Measurements from ENCODE around the gene CD248. TPM values are rescaled to one million over a fixed set of nuclear protein-coding genes. Genes with fewer than 3 reads are reported as not detected.

Gene CD248
- total RNA-seq, 1 donor from 2014 or later: 58.8 TPM

GRCh38 chr11:66341502-66342126, 24.8 kb upstream of the CD248 start:
- no peak for DNase-seq (ENCODE audit: low read depth)
- Mint-ChIP-seq H3K9me3 (ENCODE audit: unreplicated experiment) (no peaks in the 10 kb centered on the region), H3K4me3 (ENCODE audit: unreplicated experiment) (peak overlapping the region; percentile 37), H3K36me3 (ENCODE audit: low read depth, unreplicated experiment) (peaks cover 7% of the 10 kb centered on the region), H3K27me3 (ENCODE audit: low read depth, unreplicated experiment) (no peaks in the 10 kb centered on the region), H3K4me1 (ENCODE audit: low read depth, unreplicated experiment) (peaks cover 42% of the 10 kb centered on the region), H3K27ac (ENCODE audit: unreplicated experiment) (peak overlapping the region; percentile 29)
- no peak for FAIRE-seq
- Histone ChIP-seq H3K4me2 (ENCODE audit: low read length) (no peak overlapping the region), H3K79me2 (ENCODE audit: insufficient read depth, low read length) (peaks cover 32% of the 10 kb centered on the region), H3K4me1 (ENCODE audit: insufficient read depth, low read length) (peaks cover 46% of the 10 kb centered on the region), H3K9me3 (ENCODE audit: insufficient read depth, low read depth, low read length) (no peaks in the 10 kb centered on the region), H2AFZ (ENCODE audit: low read depth, low read length) (no peak overlapping the region), H3K27me3 (ENCODE audit: insufficient read depth, low read length) (no peaks in the 10 kb centered on the region), H3K36me3 (ENCODE audit: insufficient read depth, low read length) (peaks cover 3% of the 10 kb centered on the region), H3K9ac (ENCODE audit: low read length) (no peak overlapping the region), H4K20me1 (ENCODE audit: insufficient read depth, low read length) (peaks cover 38% of the 10 kb centered on the region), H3K27ac (ENCODE audit: low read depth, low read length) (no peak overlapping the region), H3K4me3 (ENCODE audit: insufficient read depth, low read depth, low read length) (no peak overlapping the region)
- no peak for TF ChIP-seq EZH2 (IDR thresholded peaks at IDR 0.05; ENCODE audit: insufficient read depth, low read length)
- TF ChIP-seq CTCF (IDR thresholded peaks at IDR 0.05; ENCODE audit: insufficient read depth, low read depth, low read length): no peak

GRCh38 chr11:66340596-66341501, 24.0 kb upstream of the CD248 start:
- Mint-ChIP-seq H3K27me3 (ENCODE audit: low read depth, unreplicated experiment) (no peaks in the 10 kb centered on the region), H3K9me3 (ENCODE audit: unreplicated experiment) (no peaks in the 10 kb centered on the region), H3K36me3 (ENCODE audit: low read depth, unreplicated experiment) (peaks cover 7% of the 10 kb centered on the region), H3K4me3 (ENCODE audit: unreplicated experiment) (peak overlapping the region; percentile 37), H3K27ac (ENCODE audit: unreplicated experiment) (no peak overlapping the region), H3K4me1 (ENCODE audit: low read depth, unreplicated experiment) (peaks cover 41% of the 10 kb centered on the region)
- FAIRE-seq: no peak
- Histone ChIP-seq H3K27me3 (ENCODE audit: insufficient read depth, low read length) (no peaks in the 10 kb centered on the region), H3K9me3 (ENCODE audit: insufficient read depth, low read depth, low read length) (no peaks in the 10 kb centered on the region), H3K4me1 (ENCODE audit: insufficient read depth, low read length) (peaks cover 44% of the 10 kb centered on the region), H3K4me2 (ENCODE audit: low read length) (no peak overlapping the region), H4K20me1 (ENCODE audit: insufficient read depth, low read length) (peaks cover 38% of the 10 kb centered on the region), H3K79me2 (ENCODE audit: insufficient read depth, low read length) (peaks cover 28% of the 10 kb centered on the region), H3K36me3 (ENCODE audit: insufficient read depth, low read length) (peaks cover 3% of the 10 kb centered on the region), H3K27ac (ENCODE audit: low read depth, low read length) (no peak overlapping the region), H3K4me3 (ENCODE audit: insufficient read depth, low read depth, low read length) (no peak overlapping the region), H2AFZ (ENCODE audit: low read depth, low read length) (no peak overlapping the region), H3K9ac (ENCODE audit: low read length) (no peak overlapping the region)
- TF ChIP-seq EZH2 (IDR thresholded peaks at IDR 0.05; ENCODE audit: insufficient read depth, low read length): no peak
- no peak for TF ChIP-seq CTCF (IDR thresholded peaks at IDR 0.05; ENCODE audit: insufficient read depth, low read depth, low read length)
- no peak for DNase-seq (ENCODE audit: low read depth)

All from astrocyte (in vitro differentiated cells and primary cell).